ENCODE data around the gene MCOLN3. TPM values are rescaled to one million over a fixed set of nuclear protein-coding genes. Genes with fewer than 3 reads are reported as not detected.

MCOLN3 gene
- total RNA-seq, 2 donors from 2014 or later, result 15.8 to 17.5 TPM

- intact Hi-C loops (cut with DNase I), result no loop called here
- H3K27ac ChIP-seq, result no peak overlapping the region
- H3K36me3 ChIP-seq (replicated peaks in 1 of 2; ENCODE audit: insufficient read depth in 1 of 2, low read depth in 2 of 2), result no peaks in the 10 kb centered on the region
- no peak overlapping the region for H3K4me3 ChIP-seq
- H3K27me3 ChIP-seq, result no peaks in the 10 kb centered on the region
- H3K9me3 ChIP-seq, result no peaks in the 10 kb centered on the region
- DNase-seq (no peak), ATAC-seq (no peak)
- H3K4me1 ChIP-seq, result no peaks in the 10 kb centered on the region
- no peak for TF ChIP-seq CTCF (IDR thresholded peaks at IDR 0.05)
- TF ChIP-seq POLR2A (IDR thresholded peaks at IDR 0.05), result no peak
These were observed 40.9 kb upstream of the MCOLN3 start for GRCh38 chr1:85089203-85089602.

- no peak overlapping the region for H3K27ac ChIP-seq
- H3K36me3 ChIP-seq (replicated peaks in 1 of 2; ENCODE audit: insufficient read depth in 1 of 2, low read depth in 2 of 2), result no peaks in the 10 kb centered on the region
- no peaks in the 10 kb centered on the region for H3K4me1 ChIP-seq
- H3K27me3 ChIP-seq, result no peaks in the 10 kb centered on the region
- intact Hi-C loops (cut with DNase I), result no loop called here
- no peak for DNase-seq
- ATAC-seq, result no peak
- H3K9me3 ChIP-seq, result no peaks in the 10 kb centered on the region
- TF ChIP-seq CTCF (IDR thresholded peaks at IDR 0.05), result no peak
- TF ChIP-seq POLR2A (IDR thresholded peaks at IDR 0.05), result no peak
- H3K4me3 ChIP-seq, result no peak overlapping the region
- WGBS, 2 donors, result 79 to 86% methylated on average over 2 of the region's 2 CpGs
These were observed 40.1 kb upstream of the MCOLN3 start for GRCh38 chr1:85088408-85088784.

- DNase-seq, result no peak
These were observed 39.5 kb upstream of the MCOLN3 start for GRCh38 chr1:85087659-85088407.

GRCh38 chr1:85085417-85085816 lies 37.1 kb upstream of the MCOLN3 start:
- ATAC-seq, result no peak
- Histone ChIP-seq H3K36me3 (replicated peaks in 1 of 2; ENCODE audit: insufficient read depth in 1 of 2, low read depth in 2 of 2) (no peaks in the 10 kb centered on the region), H3K4me1 (no peaks in the 10 kb centered on the region), H3K27me3 (no peaks in the 10 kb centered on the region), H3K27ac (no peak overlapping the region), H3K4me3 (no peak overlapping the region), H3K9me3 (no peaks in the 10 kb centered on the region)
- no peak for DNase-seq
- TF ChIP-seq CTCF (IDR thresholded peaks at IDR 0.05), result no peak
- TF ChIP-seq POLR2A (IDR thresholded peaks at IDR 0.05), result no peak
- intact Hi-C loops (cut with DNase I), result no loop called here
- WGBS, 2 donors, result 92 to 93% methylated on average over 1 of the region's 1 CpG

More at GRCh38 chr1:85087659-85088407, 39.5 kb upstream of the MCOLN3 start:
- intact Hi-C loops (cut with DNase I), result no loop called here
- no peaks in the 10 kb centered on the region for H3K36me3 ChIP-seq (replicated peaks in 1 of 2; ENCODE audit: insufficient read depth in 1 of 2, low read depth in 2 of 2)
- WGBS, 2 donors, result 79 to 100% methylated on average over 1 of the region's 1 CpG
- TF ChIP-seq POLR2A (IDR thresholded peaks at IDR 0.05), result no peak
- TF ChIP-seq CTCF (IDR thresholded peaks at IDR 0.05), result no peak
- no peaks in the 10 kb centered on the region for H3K4me1 ChIP-seq
- no peaks in the 10 kb centered on the region for H3K9me3 ChIP-seq
- H3K27me3 ChIP-seq, result no peaks in the 10 kb centered on the region
- ATAC-seq, result no peak
- no peak overlapping the region for H3K4me3 ChIP-seq
- no peak overlapping the region for H3K27ac ChIP-seq

- intact Hi-C loops (cut with DNase I), result no loop called here
- ATAC-seq (no peak), DNase-seq (no peak)
- no peak overlapping the region for H3K4me3 ChIP-seq
- H3K36me3 ChIP-seq (replicated peaks in 1 of 2; ENCODE audit: insufficient read depth in 1 of 2, low read depth in 2 of 2), result no peaks in the 10 kb centered on the region
- TF ChIP-seq CTCF (IDR thresholded peaks at IDR 0.05), result peak in 4 of 7 experiments; percentile 9 to 50 (median 18)
- no peak for TF ChIP-seq POLR2A (IDR thresholded peaks at IDR 0.05)
- H3K9me3 ChIP-seq, result no peaks in the 10 kb centered on the region
- H3K27ac ChIP-seq, result no peak overlapping the region
- no peaks in the 10 kb centered on the region for H3K27me3 ChIP-seq
- WGBS, 2 donors, result 19 to 23% methylated on average over 3 of the region's 3 CpGs
- H3K4me1 ChIP-seq, result no peaks in the 10 kb centered on the region
These were observed 30.6 kb upstream of the MCOLN3 start for GRCh38 chr1:85078903-85079302.

Measured in body of pancreas (tissue), 4 donors.